ENCODE data around the gene TSSC4.

DNA sequence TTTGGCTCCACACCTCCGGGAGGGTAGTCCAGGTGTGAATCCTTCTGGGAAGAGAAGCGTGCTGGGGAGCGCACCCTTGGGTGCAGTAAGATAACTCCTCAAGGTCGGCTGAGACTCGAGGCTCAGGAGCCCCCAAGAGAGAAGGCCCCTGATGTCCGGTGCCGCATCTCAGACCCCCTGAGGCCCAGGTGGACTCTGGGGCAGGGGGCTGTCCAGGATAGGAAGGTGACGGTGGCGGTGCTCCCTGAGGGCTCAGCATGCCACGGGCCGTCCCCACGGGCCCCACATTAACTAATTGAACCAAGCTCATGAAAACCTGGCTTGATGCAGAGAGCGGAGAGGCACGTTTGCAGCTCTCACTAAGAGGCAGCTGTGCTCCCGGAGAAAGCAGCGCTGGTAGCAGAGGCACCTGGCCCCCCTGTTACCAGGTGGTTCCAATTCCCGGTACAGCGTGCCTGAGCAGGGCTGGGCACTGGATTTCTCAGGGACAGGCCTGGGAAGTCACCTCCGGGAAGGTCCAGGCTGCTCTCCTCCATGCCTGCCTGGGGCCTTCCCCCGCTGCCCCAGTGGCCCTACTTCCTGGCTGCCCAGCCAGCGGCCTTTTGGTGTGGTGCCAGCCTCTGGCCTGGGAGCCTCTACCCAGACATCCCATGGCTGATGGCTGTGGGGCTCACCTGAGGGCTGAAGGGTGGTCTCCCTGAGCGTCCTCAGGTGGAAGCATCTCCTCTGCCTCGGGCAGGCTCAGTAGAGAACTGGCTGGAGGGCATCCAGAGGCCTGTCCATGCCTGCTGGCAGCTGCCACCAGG is 45.4 kb downstream of the TSSC4 start:
- TF ChIP-seq, protein P1, sequence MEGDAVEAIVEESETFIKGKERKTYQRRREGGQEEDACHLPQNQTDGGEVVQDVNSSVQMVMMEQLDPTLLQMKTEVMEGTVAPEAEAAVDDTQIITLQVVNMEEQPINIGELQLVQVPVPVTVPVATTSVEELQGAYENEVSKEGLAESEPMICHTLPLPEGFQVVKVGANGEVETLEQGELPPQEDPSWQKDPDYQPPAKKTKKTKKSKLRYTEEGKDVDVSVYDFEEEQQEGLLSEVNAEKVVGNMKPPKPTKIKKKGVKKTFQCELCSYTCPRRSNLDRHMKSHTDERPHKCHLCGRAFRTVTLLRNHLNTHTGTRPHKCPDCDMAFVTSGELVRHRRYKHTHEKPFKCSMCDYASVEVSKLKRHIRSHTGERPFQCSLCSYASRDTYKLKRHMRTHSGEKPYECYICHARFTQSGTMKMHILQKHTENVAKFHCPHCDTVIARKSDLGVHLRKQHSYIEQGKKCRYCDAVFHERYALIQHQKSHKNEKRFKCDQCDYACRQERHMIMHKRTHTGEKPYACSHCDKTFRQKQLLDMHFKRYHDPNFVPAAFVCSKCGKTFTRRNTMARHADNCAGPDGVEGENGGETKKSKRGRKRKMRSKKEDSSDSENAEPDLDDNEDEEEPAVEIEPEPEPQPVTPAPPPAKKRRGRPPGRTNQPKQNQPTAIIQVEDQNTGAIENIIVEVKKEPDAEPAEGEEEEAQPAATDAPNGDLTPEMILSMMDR (IDR thresholded peaks at IDR 0.05) = no peak
- no peak for TF ChIP-seq POLR2A (IDR thresholded peaks at IDR 0.05)
- TF ChIP-seq EP300 (IDR thresholded peaks at IDR 0.05) = no peak
- TF ChIP-seq POLR2AphosphoS5 (IDR thresholded peaks at IDR 0.05) = no peak

Measured in gastroesophageal sphincter (tissue), 3 donors.